ENCODE measurements around the gene KRTAP1-3.

GRCh38 chr17:41052566-41052965 is 17.9 kb upstream of the KRTAP1-3 start:
- no peak for TF ChIP-seq POLR2AphosphoS5 (IDR thresholded peaks at IDR 0.05)
- TF ChIP-seq, protein P1, sequence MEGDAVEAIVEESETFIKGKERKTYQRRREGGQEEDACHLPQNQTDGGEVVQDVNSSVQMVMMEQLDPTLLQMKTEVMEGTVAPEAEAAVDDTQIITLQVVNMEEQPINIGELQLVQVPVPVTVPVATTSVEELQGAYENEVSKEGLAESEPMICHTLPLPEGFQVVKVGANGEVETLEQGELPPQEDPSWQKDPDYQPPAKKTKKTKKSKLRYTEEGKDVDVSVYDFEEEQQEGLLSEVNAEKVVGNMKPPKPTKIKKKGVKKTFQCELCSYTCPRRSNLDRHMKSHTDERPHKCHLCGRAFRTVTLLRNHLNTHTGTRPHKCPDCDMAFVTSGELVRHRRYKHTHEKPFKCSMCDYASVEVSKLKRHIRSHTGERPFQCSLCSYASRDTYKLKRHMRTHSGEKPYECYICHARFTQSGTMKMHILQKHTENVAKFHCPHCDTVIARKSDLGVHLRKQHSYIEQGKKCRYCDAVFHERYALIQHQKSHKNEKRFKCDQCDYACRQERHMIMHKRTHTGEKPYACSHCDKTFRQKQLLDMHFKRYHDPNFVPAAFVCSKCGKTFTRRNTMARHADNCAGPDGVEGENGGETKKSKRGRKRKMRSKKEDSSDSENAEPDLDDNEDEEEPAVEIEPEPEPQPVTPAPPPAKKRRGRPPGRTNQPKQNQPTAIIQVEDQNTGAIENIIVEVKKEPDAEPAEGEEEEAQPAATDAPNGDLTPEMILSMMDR (IDR thresholded peaks at IDR 0.05 in 8 of 11, conservative IDR thresholded peaks at IDR 0.05 in 3 of 11): no peak
